Astrocyte (in vitro differentiated cells and primary cell): Measurements from ENCODE around the gene MED27. TPM values are rescaled to one million over a fixed set of nuclear protein-coding genes. Genes with fewer than 3 reads are reported as not detected.

ENCODE experiments used
- DNase-seq: peaks from one replicate; pipeline ENCODE4 v3.0.0-alpha.2; 2010; ENCODE audit warnings: low read depth
- FAIRE-seq: peaks from 2 replicates; lab custom pipeline; 2011; peaks lifted over from hg19 to GRCh38; lab: Jason Lieb, UNC
- H2AFZ ChIP-seq: 2 replicates; pipeline ENCODE4 v1.6.0; 2012; ENCODE audit warnings: low read depth, low read length, inconsistent platforms
- H3K27ac ChIP-seq: 2 replicates; pipeline ENCODE4 v1.5.1; 2011; ENCODE audit warnings: low read depth, low read length, inconsistent platforms
- H3K27me3 ChIP-seq: 2 replicates; pipeline ENCODE4 v1.6.0; 2011; ENCODE audit warnings: low read length, inconsistent platforms; ENCODE audit not compliant: insufficient read depth
- H3K36me3 ChIP-seq: 2 replicates; pipeline ENCODE4 v1.5.1; 2011; ENCODE audit warnings: low read length, inconsistent platforms; ENCODE audit not compliant: insufficient read depth
- H3K4me1 ChIP-seq: 2 replicates; pipeline ENCODE4 v1.5.1; 2011; ENCODE audit warnings: low read length, inconsistent platforms; ENCODE audit not compliant: insufficient read depth
- H3K4me2 ChIP-seq: 2 replicates; pipeline ENCODE4 v1.6.0; 2012; ENCODE audit warnings: low read length, inconsistent platforms
- H3K4me3 ChIP-seq: 2 replicates; pipeline ENCODE4 v1.5.1; 2011; ENCODE audit warnings: low read depth, mild to moderate bottlenecking, low read length, inconsistent platforms; ENCODE audit not compliant: insufficient read depth
- H3K79me2 ChIP-seq: 2 replicates; pipeline ENCODE4 v1.6.0; 2012; ENCODE audit warnings: mild to moderate bottlenecking, low read length, inconsistent platforms; ENCODE audit not compliant: insufficient read depth
- H3K9ac ChIP-seq: 2 replicates; pipeline ENCODE4 v1.6.0; 2012; ENCODE audit warnings: mild to moderate bottlenecking, low read length, inconsistent platforms
- H3K9me3 ChIP-seq: 2 replicates; pipeline ENCODE4 v1.5.1; 2012; ENCODE audit warnings: low read depth, mild to moderate bottlenecking, low read length, inconsistent platforms; ENCODE audit not compliant: insufficient read depth
- H4K20me1 ChIP-seq: 2 replicates; pipeline ENCODE4 v1.6.0; 2012; ENCODE audit warnings: low read length, inconsistent platforms; ENCODE audit not compliant: insufficient read depth
- H3K27ac Mint-ChIP-seq: one replicate; pipeline ENCODE4 v1.8.0; 2021; ENCODE audit warnings: mild to moderate bottlenecking, mixed read lengths; ENCODE audit not compliant: unreplicated experiment
- H3K27me3 Mint-ChIP-seq: one replicate; pipeline ENCODE4 v1.8.0; 2021; ENCODE audit warnings: low read depth, mixed read lengths; ENCODE audit not compliant: unreplicated experiment
- H3K36me3 Mint-ChIP-seq: one replicate; pipeline ENCODE4 v1.8.0; 2021; ENCODE audit warnings: low read depth, mixed read lengths; ENCODE audit not compliant: unreplicated experiment
- H3K4me1 Mint-ChIP-seq: one replicate; pipeline ENCODE4 v1.8.0; 2021; ENCODE audit warnings: low read depth, mixed read lengths; ENCODE audit not compliant: unreplicated experiment
- H3K4me3 Mint-ChIP-seq: one replicate; pipeline ENCODE4 v1.8.0; 2021; ENCODE audit warnings: mild to moderate bottlenecking, moderate library complexity, mixed read lengths; ENCODE audit not compliant: unreplicated experiment
- H3K9me3 Mint-ChIP-seq: one replicate; pipeline ENCODE4 v1.8.0; 2021; ENCODE audit warnings: mild to moderate bottlenecking, mixed read lengths; ENCODE audit not compliant: unreplicated experiment
- EZH2 ChIP-seq: IDR thresholded peaks from 2 replicates; pipeline ENCODE4 v1.6.1; 2012; ENCODE audit warnings: mild to moderate bottlenecking, low read length, inconsistent platforms; ENCODE audit not compliant: insufficient read depth
- total RNA-seq: library from RNA; stranded (reverse); gene quantifications from 2 replicates; pipeline ENCODE4 v1.2.1, GENCODE V29; 2021
- TF ChIP-seq, protein P1 (sequence below): IDR thresholded peaks from 2 replicates; pipeline ENCODE4 v1.5.1; 2011; ENCODE audit warnings: low read depth, mild to moderate bottlenecking, inconsistent platforms, low read length, moderate library complexity; ENCODE audit not compliant: insufficient read depth

The MED27 gene
- total RNA-seq, 1 donor from 2014 or later = 26.9 TPM

- H3K4me1 ChIP-seq = peaks cover 16% of the 10 kb centered on the region
- no peak overlapping the region for H3K27ac ChIP-seq
- H4K20me1 ChIP-seq = peaks cover 61% of the 10 kb centered on the region
- H3K9me3 ChIP-seq = no peaks in the 10 kb centered on the region
- DNase-seq (no peak), FAIRE-seq (no peak)
- no peak overlapping the region for H3K4me3 ChIP-seq
- H2AFZ ChIP-seq = no peak overlapping the region
- no peaks in the 10 kb centered on the region for H3K36me3 ChIP-seq
- Mint-ChIP-seq H3K27ac (no peak overlapping the region), H3K4me3 (no peak overlapping the region), H3K27me3 (no peaks in the 10 kb centered on the region), H3K4me1 (peaks cover 46% of the 10 kb centered on the region), H3K36me3 (peaks cover 5% of the 10 kb centered on the region), H3K9me3 (no peaks in the 10 kb centered on the region)
- H3K27me3 ChIP-seq = no peaks in the 10 kb centered on the region
- H3K4me2 ChIP-seq = no peak overlapping the region
- no peak overlapping the region for H3K9ac ChIP-seq
- peaks cover 24% of the 10 kb centered on the region for H3K79me2 ChIP-seq
- no peak for TF ChIP-seq EZH2
- TF ChIP-seq, protein P1, sequence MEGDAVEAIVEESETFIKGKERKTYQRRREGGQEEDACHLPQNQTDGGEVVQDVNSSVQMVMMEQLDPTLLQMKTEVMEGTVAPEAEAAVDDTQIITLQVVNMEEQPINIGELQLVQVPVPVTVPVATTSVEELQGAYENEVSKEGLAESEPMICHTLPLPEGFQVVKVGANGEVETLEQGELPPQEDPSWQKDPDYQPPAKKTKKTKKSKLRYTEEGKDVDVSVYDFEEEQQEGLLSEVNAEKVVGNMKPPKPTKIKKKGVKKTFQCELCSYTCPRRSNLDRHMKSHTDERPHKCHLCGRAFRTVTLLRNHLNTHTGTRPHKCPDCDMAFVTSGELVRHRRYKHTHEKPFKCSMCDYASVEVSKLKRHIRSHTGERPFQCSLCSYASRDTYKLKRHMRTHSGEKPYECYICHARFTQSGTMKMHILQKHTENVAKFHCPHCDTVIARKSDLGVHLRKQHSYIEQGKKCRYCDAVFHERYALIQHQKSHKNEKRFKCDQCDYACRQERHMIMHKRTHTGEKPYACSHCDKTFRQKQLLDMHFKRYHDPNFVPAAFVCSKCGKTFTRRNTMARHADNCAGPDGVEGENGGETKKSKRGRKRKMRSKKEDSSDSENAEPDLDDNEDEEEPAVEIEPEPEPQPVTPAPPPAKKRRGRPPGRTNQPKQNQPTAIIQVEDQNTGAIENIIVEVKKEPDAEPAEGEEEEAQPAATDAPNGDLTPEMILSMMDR = no peak
Observed at GRCh38 chr9:132007371-132008025, 72.2 kb downstream of the MED27 start.

- no peaks in the 10 kb centered on the region for H3K36me3 ChIP-seq
Observed at GRCh38 chr9:132006677-132007370, 72.8 kb downstream of the MED27 start.

More at GRCh38 chr9:132006677-132007370, 72.8 kb downstream of the MED27 start:
- H3K79me2 ChIP-seq = peaks cover 24% of the 10 kb centered on the region
- Mint-ChIP-seq H3K36me3 (peaks cover 8% of the 10 kb centered on the region), H3K4me3 (no peak overlapping the region), H3K27me3 (no peaks in the 10 kb centered on the region), H3K27ac (no peak overlapping the region), H3K4me1 (peaks cover 49% of the 10 kb centered on the region), H3K9me3 (peaks cover 3% of the 10 kb centered on the region)
- H2AFZ ChIP-seq = no peak overlapping the region
- peaks cover under 1% of the 10 kb centered on the region for H3K9me3 ChIP-seq
- H3K27me3 ChIP-seq = no peaks in the 10 kb centered on the region
- TF ChIP-seq, protein P1 = no peak
- TF ChIP-seq EZH2 = no peak
- H3K27ac ChIP-seq = no peak overlapping the region
- H3K4me3 ChIP-seq = no peak overlapping the region
- DNase-seq (peak; percentile 57), FAIRE-seq (no peak)
- no peak overlapping the region for H3K9ac ChIP-seq
- no peak overlapping the region for H3K4me2 ChIP-seq
- peaks cover 16% of the 10 kb centered on the region for H3K4me1 ChIP-seq
- peaks cover 58% of the 10 kb centered on the region for H4K20me1 ChIP-seq
